ENCODE data around the gene TBC1D8.

Gene TBC1D8

GRCh38 chr2:100968146-100969145 is 182.7 kb downstream of the TBC1D8 start:
- Histone ChIP-seq H3K4me1 (ENCODE audit: control insufficient read depth, low read length) (no peaks in the 10 kb centered on the region), H3K4me3 (ENCODE audit: low read length) (no peak overlapping the region), H3K4me2 (ENCODE audit: low read length) (no peak overlapping the region), H3K9me3 (ENCODE audit: control insufficient read depth, insufficient read depth, low read length) (no peaks in the 10 kb centered on the region), H3K27me3 (ENCODE audit: control insufficient read depth, low read length) (no peaks in the 10 kb centered on the region), H4K20me1 (ENCODE audit: control insufficient read depth, insufficient read depth, low read depth, low read length) (no peaks in the 10 kb centered on the region), H3K9me2 (replicated peaks; ENCODE audit: control insufficient read depth, low read length) (no peaks in the 10 kb centered on the region), H3K79me2 (ENCODE audit: control insufficient read depth, low read length) (no peaks in the 10 kb centered on the region), H3F3A (ENCODE audit: control insufficient read depth, insufficient read depth) (no peaks in the 10 kb centered on the region), H3K27ac (ENCODE audit: low read depth, low read length) (no peak overlapping the region), H3K36me3 (ENCODE audit: control insufficient read depth, low read length) (no peaks in the 10 kb centered on the region)
- TF ChIP-seq, protein P1, sequence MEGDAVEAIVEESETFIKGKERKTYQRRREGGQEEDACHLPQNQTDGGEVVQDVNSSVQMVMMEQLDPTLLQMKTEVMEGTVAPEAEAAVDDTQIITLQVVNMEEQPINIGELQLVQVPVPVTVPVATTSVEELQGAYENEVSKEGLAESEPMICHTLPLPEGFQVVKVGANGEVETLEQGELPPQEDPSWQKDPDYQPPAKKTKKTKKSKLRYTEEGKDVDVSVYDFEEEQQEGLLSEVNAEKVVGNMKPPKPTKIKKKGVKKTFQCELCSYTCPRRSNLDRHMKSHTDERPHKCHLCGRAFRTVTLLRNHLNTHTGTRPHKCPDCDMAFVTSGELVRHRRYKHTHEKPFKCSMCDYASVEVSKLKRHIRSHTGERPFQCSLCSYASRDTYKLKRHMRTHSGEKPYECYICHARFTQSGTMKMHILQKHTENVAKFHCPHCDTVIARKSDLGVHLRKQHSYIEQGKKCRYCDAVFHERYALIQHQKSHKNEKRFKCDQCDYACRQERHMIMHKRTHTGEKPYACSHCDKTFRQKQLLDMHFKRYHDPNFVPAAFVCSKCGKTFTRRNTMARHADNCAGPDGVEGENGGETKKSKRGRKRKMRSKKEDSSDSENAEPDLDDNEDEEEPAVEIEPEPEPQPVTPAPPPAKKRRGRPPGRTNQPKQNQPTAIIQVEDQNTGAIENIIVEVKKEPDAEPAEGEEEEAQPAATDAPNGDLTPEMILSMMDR (IDR thresholded peaks at IDR 0.05; ENCODE audit: low read depth, low read length, poor library complexity, severe bottlenecking), result no peak
- no peak for TF ChIP-seq EZH2phosphoT487 (IDR thresholded peaks at IDR 0.05; ENCODE audit: borderline replicate concordance, low read length)

DNA sequence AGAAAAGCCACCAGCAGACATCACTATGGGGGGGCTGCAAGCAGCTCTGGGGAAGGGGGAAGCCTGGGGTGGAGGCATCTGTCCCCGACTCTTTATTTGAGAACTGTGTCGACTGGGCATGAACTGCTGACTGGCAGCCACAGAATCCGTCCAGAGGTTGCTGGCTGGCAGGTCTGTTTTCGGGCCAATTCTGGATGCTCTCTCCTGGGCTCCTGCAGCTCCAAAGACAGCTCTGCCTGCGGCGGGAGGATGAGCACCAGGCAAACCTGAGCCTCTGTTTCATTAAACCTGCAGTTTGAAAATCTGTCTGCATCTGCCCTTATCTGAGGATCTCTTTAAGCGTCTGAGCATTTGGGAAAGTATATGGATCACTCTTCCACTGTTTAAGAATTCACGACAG is 183.5 kb downstream of the TBC1D8 start:
- TF ChIP-seq, protein P1 (IDR thresholded peaks at IDR 0.05; ENCODE audit: low read depth, low read length, poor library complexity, severe bottlenecking), result no peak
- no peak for TF ChIP-seq EZH2phosphoT487 (IDR thresholded peaks at IDR 0.05; ENCODE audit: borderline replicate concordance, low read length)
- Histone ChIP-seq H3K36me3 (ENCODE audit: control insufficient read depth, low read length) (no peaks in the 10 kb centered on the region), H3K4me3 (ENCODE audit: low read length) (no peak overlapping the region), H4K20me1 (ENCODE audit: control insufficient read depth, insufficient read depth, low read depth, low read length) (no peaks in the 10 kb centered on the region), H3F3A (ENCODE audit: control insufficient read depth, insufficient read depth) (no peaks in the 10 kb centered on the region), H3K27me3 (ENCODE audit: control insufficient read depth, low read length) (no peaks in the 10 kb centered on the region), H3K4me2 (ENCODE audit: low read length) (no peak overlapping the region), H3K4me1 (ENCODE audit: control insufficient read depth, low read length) (no peaks in the 10 kb centered on the region), H3K9me3 (ENCODE audit: control insufficient read depth, insufficient read depth, low read length) (no peaks in the 10 kb centered on the region), H3K9me2 (replicated peaks; ENCODE audit: control insufficient read depth, low read length) (no peaks in the 10 kb centered on the region), H3K27ac (ENCODE audit: low read depth, low read length) (no peak overlapping the region), H3K79me2 (ENCODE audit: control insufficient read depth, low read length) (no peaks in the 10 kb centered on the region)

GRCh38 chr2:100965596-100965995 is 185.6 kb downstream of the TBC1D8 start:
- Histone ChIP-seq H3K27ac (ENCODE audit: low read depth, low read length) (no peak overlapping the region), H3K79me2 (ENCODE audit: control insufficient read depth, low read length) (no peaks in the 10 kb centered on the region), H3K4me3 (ENCODE audit: low read length) (no peak overlapping the region), H4K20me1 (ENCODE audit: control insufficient read depth, insufficient read depth, low read depth, low read length) (no peaks in the 10 kb centered on the region), H3K9me3 (ENCODE audit: control insufficient read depth, insufficient read depth, low read length) (no peaks in the 10 kb centered on the region), H3K36me3 (ENCODE audit: control insufficient read depth, low read length) (no peaks in the 10 kb centered on the region), H3K27me3 (ENCODE audit: control insufficient read depth, low read length) (no peaks in the 10 kb centered on the region), H3F3A (ENCODE audit: control insufficient read depth, insufficient read depth) (no peaks in the 10 kb centered on the region), H3K4me1 (ENCODE audit: control insufficient read depth, low read length) (no peaks in the 10 kb centered on the region), H3K4me2 (ENCODE audit: low read length) (no peak overlapping the region), H3K9me2 (replicated peaks; ENCODE audit: control insufficient read depth, low read length) (no peaks in the 10 kb centered on the region)
- TF ChIP-seq, protein P1 (IDR thresholded peaks at IDR 0.05; ENCODE audit: low read depth, low read length, poor library complexity, severe bottlenecking), result no peak
- TF ChIP-seq EZH2phosphoT487 (IDR thresholded peaks at IDR 0.05; ENCODE audit: borderline replicate concordance, low read length), result no peak

Measured in DOHH2 (cell line).